PC-9 (cell line): ENCODE results near the gene APBA1. TPM values are rescaled to one million over a fixed set of nuclear protein-coding genes. Genes with fewer than 3 reads are reported as not detected.

Source experiments
- BruUV-seq: library from RNA; stranded (reverse); fragments of 400-500 nt; replicated peaks from 2 replicates; lab custom pipeline; 2021; lab: Mats Ljungman, UMichigan
- CTCF ChIA-PET: fragments of 300-600 bp; sonication (Branson Sonifier 250); formaldehyde crosslinking; loops from one replicate; lab custom pipeline; 2022; ENCODE audit warnings: antibody characterized with exemption; lab: Charles Lee
- POLR2A ChIA-PET: fragments of 300-600 bp; sonication (Branson Sonifier 250); formaldehyde crosslinking; loops from one replicate; lab custom pipeline; 2022; ENCODE audit warnings: antibody characterized with exemption; ENCODE audit not compliant: unreplicated experiment; lab: Charles Lee
- DNase-seq, 2 experiments: peaks; one replicate each; pipeline versions ENCODE4 v3.0.0 to v3.0.0-alpha.2; 2015 to 2022; ENCODE audit warnings: mixed read lengths in 1 of 2
- H2AFZ ChIP-seq: fragments of 200-600 bp; sonication (generic); 2 replicates; pipeline ENCODE4 v1.8.1; 2017; ENCODE audit warnings: antibody characterized with exemption
- H3F3A ChIP-seq: fragments of 200-600 bp; sonication (generic); 2 replicates; pipeline ENCODE4 v1.8.1; 2017; ENCODE audit warnings: antibody characterized with exemption, mild to moderate bottlenecking, low read depth; ENCODE audit not compliant: insufficient read depth
- H3K27ac ChIP-seq: fragments of 200-600 bp; sonication (generic); 2 replicates; pipeline ENCODE4 v1.6.1; 2016; ENCODE audit warnings: mixed run types
- H3K27me3 ChIP-seq: fragments of 200-600 bp; sonication (generic); 2 replicates; pipeline ENCODE4 v1.6.1; 2016; ENCODE audit warnings: low read depth, mixed run types; ENCODE audit not compliant: insufficient read depth
- H3K36me3 ChIP-seq: fragments of 200-600 bp; sonication (generic); 2 replicates; pipeline ENCODE4 v1.6.1; 2016; ENCODE audit warnings: low read depth, mixed run types
- H3K4me1 ChIP-seq: fragments of 200-600 bp; sonication (generic); replicated peaks from 2 replicates; pipeline ENCODE4 v1.6.1; 2016; ENCODE audit warnings: mixed run types; ENCODE audit not compliant: insufficient read depth
- H3K4me2 ChIP-seq: fragments of 200-600 bp; sonication (generic); 2 replicates; pipeline ENCODE4 v1.6.1; 2017; ENCODE audit warnings: mixed run types
- H3K4me3 ChIP-seq: fragments of 200-600 bp; sonication (generic); 2 replicates; pipeline ENCODE4 v1.6.1; 2016; ENCODE audit warnings: mixed run types
- H3K79me2 ChIP-seq: fragments of 200-600 bp; sonication (generic); 2 replicates; pipeline ENCODE4 v1.6.1; 2017; ENCODE audit warnings: low read depth, mixed run types
- H3K9me2 ChIP-seq: fragments of 200-600 bp; sonication (generic); 2 replicates; pipeline ENCODE4 v1.8.1; 2017; ENCODE audit warnings: mild to moderate bottlenecking; ENCODE audit not compliant: insufficient read depth
- H3K9me3 ChIP-seq: fragments of 200-600 bp; sonication (generic); 2 replicates; pipeline ENCODE4 v1.8.1; 2016; ENCODE audit warnings: low read depth; ENCODE audit not compliant: insufficient read depth
- H4K20me1 ChIP-seq: fragments of 200-600 bp; sonication (generic); 2 replicates; pipeline ENCODE4 v1.8.1; 2017; ENCODE audit not compliant: insufficient read depth
- EZH2 ChIP-seq: fragments of 200-600 bp; sonication (generic); IDR thresholded peaks from 2 replicates; pipeline ENCODE4 v1.8.0; 2017; ENCODE audit warnings: antibody characterized with exemption, low read depth
- intact Hi-C: fragments of 100-400 bp; cut with micrococcal nuclease; formaldehyde crosslinking; loops from one replicate; pipeline ENCODE4 v1.10.0; 2022; ENCODE audit not compliant: unreplicated experiment
- total RNA-seq: library from RNA; stranded (reverse); gene quantifications from 2 replicates; pipeline ENCODE4 v1.2.3, GENCODE V29; 2021
- TF ChIP-seq, protein P1 (sequence below): fragments of 200-600 bp; sonication (generic); conservative IDR thresholded peaks from 2 replicates; pipeline ENCODE4 v1.6.1; 2017; ENCODE audit warnings: mixed run types, antibody characterized with exemption, mild to moderate bottlenecking, moderate library complexity

APBA1 gene
- total RNA-seq, 1 experiment from 2014 or later, result 0.44 TPM

DNA sequence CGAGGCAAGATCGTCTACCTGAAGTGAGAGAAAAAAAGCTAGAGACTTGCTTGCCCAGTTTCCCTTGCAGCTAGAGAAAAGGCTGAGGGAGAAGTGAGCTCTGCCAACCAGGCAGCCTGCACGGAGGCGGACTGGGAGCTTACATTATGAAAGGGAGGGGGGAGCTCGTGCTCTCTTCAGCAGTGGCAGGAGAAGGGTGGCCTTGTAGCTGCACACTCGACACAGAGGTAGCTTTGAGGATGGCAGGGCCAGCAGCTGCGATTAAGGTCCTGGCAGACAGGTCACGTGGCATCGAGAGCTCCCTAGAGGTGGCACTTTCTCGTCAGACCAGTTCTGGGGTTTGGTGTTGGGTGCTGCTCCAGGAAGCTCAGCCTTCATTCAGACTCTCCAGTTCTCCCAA lies 26.7 kb downstream of the APBA1 start:
- CTCF ChIA-PET, result interaction anchor here (0.6 to 0.9 kb wide), 3 partner anchors 10 to 27 kb away, joined by 3 to 10 read pairs (median 3); partner anchors contain the start of gene APBA1
- Histone ChIP-seq H3K79me2 (no peaks in the 10 kb centered on the region), H3K4me1 (no peaks in the 10 kb centered on the region), H3K4me2 (peak overlapping the region; percentile 26), H3K4me3 (no peak overlapping the region), H3K9me3 (no peaks in the 10 kb centered on the region), H2AFZ (peak overlapping the region; percentile 22; the same call in 1 of the 2 replicates), H3K9me2 (no peaks in the 10 kb centered on the region), H3F3A (no peaks in the 10 kb centered on the region), H3K27ac (no peak overlapping the region), H3K27me3 (no peaks in the 10 kb centered on the region), H3K36me3 (no peaks in the 10 kb centered on the region), H4K20me1 (no peaks in the 10 kb centered on the region)
- intact Hi-C loops, result no loop called here
- BruUV-seq, result no TSS peak
- DNase-seq, result peak; percentile 61 to 73
- POLR2A ChIA-PET, result interaction anchor here (0.6 kb wide), 5 partner anchors 63 to 615 kb away, joined by 3 to 11 read pairs (median 5); partner anchors contain the start of gene SMC5
- TF ChIP-seq EZH2, result no peak
- TF ChIP-seq, protein P1, sequence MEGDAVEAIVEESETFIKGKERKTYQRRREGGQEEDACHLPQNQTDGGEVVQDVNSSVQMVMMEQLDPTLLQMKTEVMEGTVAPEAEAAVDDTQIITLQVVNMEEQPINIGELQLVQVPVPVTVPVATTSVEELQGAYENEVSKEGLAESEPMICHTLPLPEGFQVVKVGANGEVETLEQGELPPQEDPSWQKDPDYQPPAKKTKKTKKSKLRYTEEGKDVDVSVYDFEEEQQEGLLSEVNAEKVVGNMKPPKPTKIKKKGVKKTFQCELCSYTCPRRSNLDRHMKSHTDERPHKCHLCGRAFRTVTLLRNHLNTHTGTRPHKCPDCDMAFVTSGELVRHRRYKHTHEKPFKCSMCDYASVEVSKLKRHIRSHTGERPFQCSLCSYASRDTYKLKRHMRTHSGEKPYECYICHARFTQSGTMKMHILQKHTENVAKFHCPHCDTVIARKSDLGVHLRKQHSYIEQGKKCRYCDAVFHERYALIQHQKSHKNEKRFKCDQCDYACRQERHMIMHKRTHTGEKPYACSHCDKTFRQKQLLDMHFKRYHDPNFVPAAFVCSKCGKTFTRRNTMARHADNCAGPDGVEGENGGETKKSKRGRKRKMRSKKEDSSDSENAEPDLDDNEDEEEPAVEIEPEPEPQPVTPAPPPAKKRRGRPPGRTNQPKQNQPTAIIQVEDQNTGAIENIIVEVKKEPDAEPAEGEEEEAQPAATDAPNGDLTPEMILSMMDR, result no peak

DNA sequence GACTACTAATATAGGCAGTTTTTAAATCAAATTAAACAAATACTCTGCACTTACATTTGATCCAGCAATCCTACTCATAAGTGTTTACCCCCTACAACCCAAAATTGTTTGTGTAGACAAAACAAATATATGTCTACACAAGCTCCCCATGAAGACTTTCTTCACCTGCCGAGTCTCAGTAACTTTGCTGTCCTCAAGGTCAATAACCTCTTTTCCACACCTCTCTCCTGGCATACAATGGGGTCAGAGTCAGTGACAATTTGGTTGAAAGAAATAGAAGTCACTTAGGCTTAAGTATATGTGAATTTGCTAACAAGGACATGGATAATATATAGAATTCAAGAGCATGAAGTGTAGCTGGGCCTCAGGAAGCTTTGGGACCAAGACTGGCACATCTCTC lies 29.1 kb downstream of the APBA1 start:
- H3K27me3 ChIP-seq, result no peaks in the 10 kb centered on the region
- no peaks in the 10 kb centered on the region for H3K9me3 ChIP-seq
- H3K9me2 ChIP-seq, result no peaks in the 10 kb centered on the region
- CTCF ChIA-PET, result no interaction called here
- no TSS peak for BruUV-seq
- H3K79me2 ChIP-seq, result no peaks in the 10 kb centered on the region
- POLR2A ChIA-PET, result interaction anchor here (0.5 kb wide), 1 partner anchor 156 kb away, joined by 5 read pairs; no protein-coding TSS in a partner anchor
- H3F3A ChIP-seq, result no peaks in the 10 kb centered on the region
- no peaks in the 10 kb centered on the region for H3K4me1 ChIP-seq
- H3K27ac ChIP-seq, result no peak overlapping the region
- H3K36me3 ChIP-seq, result no peaks in the 10 kb centered on the region
- no peaks in the 10 kb centered on the region for H4K20me1 ChIP-seq
- DNase-seq, result no peak
- intact Hi-C loops, result no loop called here
- no peak overlapping the region for H3K4me3 ChIP-seq
- H2AFZ ChIP-seq, result no peak overlapping the region
- TF ChIP-seq, protein P1, result no peak
- no peak for TF ChIP-seq EZH2
- H3K4me2 ChIP-seq, result no peak overlapping the region

DNA sequence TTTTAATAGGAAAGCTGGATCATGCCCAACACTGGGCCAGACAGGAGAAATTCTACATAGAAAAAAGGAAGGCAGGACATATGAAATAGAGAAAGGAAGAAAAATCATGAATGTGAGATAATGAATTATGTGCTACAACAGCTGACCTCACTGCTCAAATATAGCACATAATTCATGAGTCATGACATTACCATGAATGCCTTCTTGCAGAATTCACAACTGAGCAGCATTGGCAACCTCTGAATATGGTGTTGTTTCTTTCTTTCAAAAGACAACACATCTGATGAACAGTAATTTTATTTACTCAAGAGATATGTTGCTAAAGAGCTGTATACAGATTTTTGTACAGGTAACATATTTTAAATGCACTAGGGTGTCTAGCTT lies 34.4 kb downstream of the APBA1 start:
- H3K9me3 ChIP-seq, result no peaks in the 10 kb centered on the region
- no peaks in the 10 kb centered on the region for H3K9me2 ChIP-seq
- POLR2A ChIA-PET, result no interaction called here
- no peaks in the 10 kb centered on the region for H3K36me3 ChIP-seq
- intact Hi-C loops, result no loop called here
- DNase-seq, result peak in 1 of 2 experiments; percentile 40
- no peaks in the 10 kb centered on the region for H3K79me2 ChIP-seq
- no peaks in the 10 kb centered on the region for H3K27me3 ChIP-seq
- H2AFZ ChIP-seq, result no peak overlapping the region
- no peaks in the 10 kb centered on the region for H4K20me1 ChIP-seq
- no peaks in the 10 kb centered on the region for H3F3A ChIP-seq
- no peaks in the 10 kb centered on the region for H3K4me1 ChIP-seq
- BruUV-seq, result no TSS peak
- no peak overlapping the region for H3K4me3 ChIP-seq
- H3K4me2 ChIP-seq, result no peak overlapping the region
- CTCF ChIA-PET, result no interaction called here
- no peak overlapping the region for H3K27ac ChIP-seq
- TF ChIP-seq, protein P1, result no peak
- no peak for TF ChIP-seq EZH2
